Lung microvascular endothelial cell (primary cell): ENCODE data around the gene SLC27A5. TPM values are rescaled to one million over a fixed set of nuclear protein-coding genes. Genes with fewer than 3 reads are reported as not detected.
A peak's percentile ranks its signal among the peaks of the same experiment; 100 is the strongest.

Experiments
- DNase-seq, 2 donors: peaks; one replicate each; pipeline versions ENCODE4 v3.0.0 to v3.0.0-alpha.2; 2010; ENCODE audit warnings: low read depth in 2 of 2
- total RNA-seq: library from RNA; depleted of rRNA; stranded (reverse); fragments of >200 nt; gene quantifications from 2 replicates; pipeline ENCODE4 v1.2.1, GENCODE V29; 2014

Gene SLC27A5
- 6.1 and 8.1 TPM in 2 replicates for total RNA-seq

DNA sequence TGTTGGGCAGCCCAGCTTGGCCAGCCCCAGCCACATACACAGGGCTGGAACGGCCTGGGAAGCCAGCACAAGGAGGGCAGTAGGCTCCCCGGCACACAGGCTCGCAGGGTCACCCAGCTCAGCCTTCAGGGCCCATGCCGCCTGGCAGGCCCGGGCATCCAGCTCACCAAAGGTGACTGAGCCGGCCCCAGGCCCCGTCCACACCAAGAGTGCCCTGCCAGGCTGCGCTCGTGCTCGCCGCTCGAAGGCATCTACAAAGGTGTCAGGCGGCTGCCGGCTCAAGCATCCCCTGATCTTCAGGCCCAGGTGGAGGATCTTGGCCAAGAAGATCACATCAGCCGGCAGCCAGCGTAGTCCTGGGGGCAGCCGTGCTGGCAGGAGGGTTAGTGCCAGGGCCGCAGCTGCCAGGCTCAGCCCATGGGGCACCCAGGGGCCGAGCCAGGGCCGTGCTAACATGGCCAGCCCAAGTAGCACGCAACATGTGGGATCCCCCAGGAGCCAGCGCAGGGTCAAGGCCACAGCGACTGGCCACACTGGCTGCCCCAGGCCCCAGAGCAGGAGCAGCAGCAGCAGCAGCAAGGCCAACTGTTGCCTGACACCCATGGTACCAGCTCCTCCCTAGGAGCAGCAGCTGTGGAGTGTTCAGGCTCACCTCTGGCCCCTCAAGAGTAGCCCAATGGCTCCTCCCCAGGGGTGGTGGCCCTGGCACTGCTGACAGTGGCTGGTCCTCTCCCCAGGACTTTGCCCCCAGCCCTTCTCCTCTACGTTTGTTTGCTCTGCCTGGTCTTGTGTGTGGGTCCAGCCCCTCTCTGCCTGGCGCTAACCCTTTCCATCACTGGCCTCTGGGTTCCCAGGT, at the start of gene SLC27A5:
SLC27A5 (minus strand) TSS at position 640 of the 856 bp plus-strand sequence; CDS start at position 603, 37 bp downstream.
- no peak for DNase-seq

GRCh38 chr19:58560921-58561320, 49.1 kb upstream of the SLC27A5 start:
- DNase-seq = no peak

DNA sequence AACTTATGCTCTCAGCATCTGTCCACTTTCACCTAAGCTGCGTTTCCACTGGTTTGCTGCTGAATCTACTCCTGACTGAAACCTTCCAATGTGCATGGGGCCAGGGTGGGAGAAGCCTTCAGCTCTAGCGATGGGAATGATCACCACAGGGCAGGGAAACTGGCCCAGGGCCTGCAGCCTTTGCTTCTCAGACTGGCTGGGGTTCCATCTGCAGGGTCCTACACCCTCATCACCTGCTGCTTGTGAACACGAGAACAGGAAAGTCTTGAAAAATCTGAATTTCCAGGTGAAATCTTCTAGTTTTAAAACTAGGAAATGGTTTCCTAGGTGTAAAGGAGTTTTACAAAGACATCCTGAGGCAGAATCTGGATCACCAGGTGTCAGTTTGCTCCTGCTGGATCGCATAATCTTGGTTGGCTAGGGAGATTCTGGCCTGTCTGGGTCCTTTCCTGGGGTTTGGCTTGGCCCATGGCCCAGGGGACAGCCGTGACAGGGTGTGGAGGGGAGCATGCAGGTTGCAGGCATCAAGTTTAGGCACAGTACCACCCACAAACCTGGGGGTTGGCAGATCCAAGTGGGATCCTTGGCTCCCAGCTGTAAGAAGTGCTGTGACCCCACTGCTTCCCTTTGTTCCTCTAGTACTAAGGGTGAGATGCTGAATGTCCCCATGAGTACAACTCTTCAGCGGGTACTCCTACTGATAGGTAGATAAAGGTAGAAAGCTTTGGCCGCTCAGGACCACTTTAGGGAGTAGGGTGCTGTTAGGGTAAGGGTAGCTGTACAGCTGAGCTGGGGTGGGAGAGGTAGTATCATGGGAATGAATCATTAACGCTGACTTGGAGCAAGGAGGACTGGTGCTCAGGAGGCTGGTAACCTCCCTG, 48.5 kb upstream of the SLC27A5 start:
- no peak for DNase-seq

- peak; percentile 87 to 93 for DNase-seq
Measured at GRCh38 chr19:58559275-58560006, 47.6 kb upstream of the SLC27A5 start.

GRCh38 chr19:58558623-58559274, 47.0 kb upstream of the SLC27A5 start:
- peak; percentile 99 for DNase-seq

DNA sequence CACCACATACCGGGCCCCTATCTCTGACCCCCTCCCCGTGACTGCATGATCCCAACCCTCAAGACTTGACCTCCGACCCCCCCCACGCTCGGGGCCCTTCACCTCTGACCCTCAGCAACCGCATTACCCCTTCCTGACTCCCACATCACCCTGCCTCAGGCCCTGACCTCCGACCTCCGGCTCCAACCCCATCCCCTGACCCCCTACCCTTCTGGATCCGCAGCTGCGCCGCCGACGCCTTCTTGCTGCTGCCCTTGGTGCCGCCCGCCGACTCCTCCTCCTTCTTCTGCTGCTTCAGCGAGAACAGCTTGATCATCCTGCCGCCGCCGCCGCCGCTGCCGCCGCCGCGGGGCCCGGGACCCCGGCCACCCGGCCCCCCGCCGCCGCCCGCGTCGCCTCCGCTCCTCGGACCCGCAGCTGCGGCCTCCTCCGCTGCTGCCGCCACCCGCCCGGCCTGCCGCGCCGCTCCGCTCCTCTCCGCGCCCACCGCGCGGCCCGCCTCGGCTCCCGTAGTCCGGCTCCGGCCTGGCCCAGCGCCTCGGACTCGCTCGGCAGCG, 46.4 kb upstream of the SLC27A5 start, which contains the start of gene UBE2M:
UBE2M (minus strand) TSS at position 546 of the 557 bp plus-strand sequence; CDS start at position 316, 230 bp downstream.
- DNase-seq = peak in 1 of 2 donors; percentile 68

GRCh38 chr19:58557221-58558065, 45.7 kb upstream of the SLC27A5 start:
- DNase-seq = no peak

GRCh38 chr19:58556622-58557220, 44.9 kb upstream of the SLC27A5 start:
- no peak for DNase-seq

DNA sequence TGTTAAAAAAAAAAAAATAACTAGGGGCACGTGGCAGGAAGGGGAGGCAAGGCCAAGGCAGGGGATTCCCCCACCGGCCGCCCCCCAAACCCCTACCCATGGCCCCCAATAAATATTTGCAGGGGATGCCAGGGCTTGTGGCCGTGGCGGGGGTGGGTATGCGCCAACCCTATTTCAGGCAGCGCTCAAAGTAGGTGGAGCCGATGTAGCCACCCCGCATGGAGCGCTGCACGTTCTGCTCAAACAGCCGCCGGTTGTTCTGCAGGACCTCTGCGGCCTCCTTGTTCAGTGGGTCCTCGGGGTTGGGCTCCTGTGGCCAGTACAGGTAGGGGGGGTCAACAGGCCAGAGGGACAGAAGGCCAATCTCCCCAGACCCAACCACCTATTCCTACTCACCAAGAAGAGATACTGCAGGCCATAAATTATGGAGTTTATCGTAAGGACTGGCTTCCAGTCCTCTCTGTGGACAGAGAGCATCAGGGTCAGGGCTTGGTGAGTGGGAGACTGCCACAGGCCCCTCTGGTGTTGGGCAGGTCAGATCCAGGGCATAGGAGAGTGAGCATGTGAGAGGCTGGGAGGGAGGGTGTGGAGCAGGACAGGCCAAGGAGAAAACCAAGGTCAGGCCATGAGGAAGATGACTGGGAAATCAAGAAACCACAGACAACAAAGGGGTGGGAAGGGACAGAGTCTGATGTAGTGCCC, 44.3 kb upstream of the SLC27A5 start:
- DNase-seq = no peak

GRCh38 chr19:58555369-58555885, 43.6 kb upstream of the SLC27A5 start:
- DNase-seq = no peak

GRCh38 chr19:58554494-58555368, 42.9 kb upstream of the SLC27A5 start, which contains the start of gene CHMP2A:
CHMP2A (minus strand) TSS chr19:58555105; CDS start chr19:58554212, 893 bp downstream.
- peak; percentile 97 to 98 for DNase-seq

DNA sequence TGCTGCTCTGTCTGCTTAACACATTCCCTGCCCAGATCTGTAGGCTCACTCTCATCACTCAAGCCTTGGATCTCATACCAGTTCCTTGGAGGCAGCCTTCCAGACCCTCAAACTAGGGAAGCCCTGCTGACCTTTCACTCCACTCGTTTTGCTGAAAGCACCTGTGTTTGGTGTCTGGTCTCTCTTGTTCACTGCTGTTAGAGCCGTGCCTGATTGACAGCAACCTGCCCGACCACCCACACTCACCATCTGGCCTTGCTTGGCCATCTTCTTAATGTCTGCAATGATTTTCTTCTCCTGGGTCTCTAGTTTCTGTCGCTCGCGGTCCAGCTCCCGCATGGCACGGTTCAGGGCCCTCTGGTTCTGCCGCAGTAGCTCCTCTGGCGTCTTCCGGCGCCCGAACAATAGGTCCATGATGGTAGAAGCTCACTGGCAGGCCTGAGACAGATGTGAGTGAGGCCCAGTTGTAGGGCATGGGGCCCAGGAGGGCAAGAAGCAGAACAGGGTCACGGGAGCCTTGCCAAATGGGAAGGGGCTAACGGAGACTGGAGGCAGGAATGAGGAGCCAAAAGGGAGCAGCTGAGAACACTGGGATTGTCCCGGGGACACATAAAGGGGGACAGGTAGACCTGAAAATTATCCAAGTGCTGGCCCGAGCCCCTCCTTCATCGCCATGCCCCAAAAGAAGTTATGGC, 42.2 kb upstream of the SLC27A5 start:
- no peak for DNase-seq

DNA sequence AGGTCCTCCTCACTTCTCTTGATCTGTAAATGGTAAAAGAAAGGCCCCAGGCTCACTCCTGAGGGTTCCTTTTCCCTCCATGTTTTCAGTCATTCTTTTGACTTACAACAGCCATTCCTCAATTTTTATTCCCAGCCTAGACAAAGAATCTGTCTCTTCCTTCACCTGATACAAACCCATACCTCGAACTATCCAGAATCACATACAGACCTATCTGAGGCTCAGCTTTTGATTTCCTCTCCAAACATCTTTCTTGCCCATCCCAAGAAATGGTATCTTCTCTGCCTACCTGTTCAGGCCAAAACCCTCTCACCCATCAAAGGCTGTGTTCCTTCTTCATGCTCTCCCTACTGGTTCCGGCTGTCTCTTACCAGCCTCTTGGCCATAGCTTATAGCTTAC, 40.9 kb upstream of the SLC27A5 start:
- no peak for DNase-seq

GRCh38 chr19:58551577-58552471, 40.0 kb upstream of the SLC27A5 start:
- no peak for DNase-seq

- DNase-seq = no peak
Measured at GRCh38 chr19:58551123-58551497, 39.3 kb upstream of the SLC27A5 start.
